ENCODE data around the gene PKD2.
A peak's percentile ranks its signal among the peaks of the same experiment; 100 is the strongest.

PKD2 gene

DNA sequence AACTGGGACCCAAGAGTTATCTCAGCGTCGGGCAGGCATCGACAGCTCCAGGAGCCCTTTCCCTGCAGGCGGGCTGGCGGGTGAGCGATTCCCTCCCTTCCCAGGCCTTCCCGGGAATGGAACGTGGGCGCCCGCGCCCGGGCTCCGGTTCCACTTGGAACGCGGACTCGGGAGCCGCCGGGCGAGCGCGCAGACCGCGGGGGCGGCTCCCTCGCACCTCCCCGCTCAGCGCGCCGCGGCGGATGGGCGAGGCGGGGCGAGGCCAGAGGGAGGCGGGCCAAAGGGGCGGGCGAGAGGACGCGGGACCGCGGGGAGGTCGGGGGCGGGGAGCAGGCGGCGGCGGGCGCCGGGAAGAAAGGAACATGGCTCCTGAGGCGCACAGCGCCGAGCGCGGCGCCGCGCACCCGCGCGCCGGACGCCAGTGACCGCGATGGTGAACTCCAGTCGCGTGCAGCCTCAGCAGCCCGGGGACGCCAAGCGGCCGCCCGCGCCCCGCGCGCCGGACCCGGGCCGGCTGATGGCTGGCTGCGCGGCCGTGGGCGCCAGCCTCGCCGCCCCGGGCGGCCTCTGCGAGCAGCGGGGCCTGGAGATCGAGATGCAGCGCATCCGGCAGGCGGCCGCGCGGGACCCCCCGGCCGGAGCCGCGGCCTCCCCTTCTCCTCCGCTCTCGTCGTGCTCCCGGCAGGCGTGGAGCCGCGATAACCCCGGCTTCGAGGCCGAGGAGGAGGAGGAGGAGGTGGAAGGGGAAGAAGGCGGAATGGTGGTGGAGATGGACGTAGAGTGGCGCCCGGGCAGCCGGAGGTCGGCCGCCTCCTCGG is at the start of gene PKD2:
TSS of gene PKD2 (plus strand) at position 332 of the 818 bp plus-strand sequence. CDS start at position 431, 99 bp downstream.
- peak; percentile 42 for DNase-seq (ENCODE audit: low spot score)

DNA sequence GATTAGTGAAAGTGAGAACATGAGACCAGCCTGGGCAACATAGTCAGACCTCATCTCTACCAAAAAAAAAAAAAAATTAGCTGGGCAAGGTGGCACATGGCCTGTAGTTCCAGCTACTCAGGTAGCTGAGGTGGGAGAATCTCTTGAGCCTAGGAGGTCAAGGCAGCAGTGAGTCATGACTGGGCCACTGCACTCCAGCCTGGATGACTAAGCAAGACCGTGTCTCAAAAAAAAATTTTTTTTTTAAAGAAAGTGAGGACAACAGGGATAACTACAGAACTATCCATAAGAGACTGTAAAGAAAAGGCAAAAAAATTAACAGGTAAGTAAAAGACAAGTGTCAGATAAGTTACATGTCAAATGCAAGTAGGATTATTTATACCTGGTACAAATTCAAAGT is 45.4 kb upstream of the PKD2 start:
- DNase-seq (ENCODE audit: low spot score), result no peak

GRCh38 chr4:87962398-87963146 is 44.9 kb upstream of the PKD2 start:
- no peak for DNase-seq (ENCODE audit: low spot score)

DNA sequence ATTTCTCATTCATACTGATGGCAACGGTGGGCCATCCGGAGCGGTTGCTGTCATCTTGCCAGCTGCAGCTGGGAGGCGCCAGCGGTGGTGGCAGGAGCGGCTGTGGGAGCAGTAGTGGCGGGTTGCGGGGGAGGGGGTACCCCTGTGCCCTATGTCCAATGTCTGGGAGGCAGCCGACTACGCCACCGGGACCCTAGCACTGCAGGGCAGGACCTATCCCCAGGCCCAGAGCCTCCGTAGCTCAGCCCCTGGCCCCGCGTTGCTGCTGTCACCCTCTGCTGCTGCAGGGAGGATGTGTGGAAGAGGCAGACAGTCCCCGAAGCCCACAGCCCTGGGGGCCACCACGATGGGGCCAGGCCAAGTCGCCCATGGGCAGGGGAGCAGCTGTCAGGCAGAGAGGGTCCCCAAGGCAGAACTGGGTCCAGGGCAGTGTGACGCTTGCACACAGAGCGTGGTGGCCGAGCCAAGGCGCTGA is 41.9 kb upstream of the PKD2 start:
- no peak for DNase-seq (ENCODE audit: low spot score)

DNA sequence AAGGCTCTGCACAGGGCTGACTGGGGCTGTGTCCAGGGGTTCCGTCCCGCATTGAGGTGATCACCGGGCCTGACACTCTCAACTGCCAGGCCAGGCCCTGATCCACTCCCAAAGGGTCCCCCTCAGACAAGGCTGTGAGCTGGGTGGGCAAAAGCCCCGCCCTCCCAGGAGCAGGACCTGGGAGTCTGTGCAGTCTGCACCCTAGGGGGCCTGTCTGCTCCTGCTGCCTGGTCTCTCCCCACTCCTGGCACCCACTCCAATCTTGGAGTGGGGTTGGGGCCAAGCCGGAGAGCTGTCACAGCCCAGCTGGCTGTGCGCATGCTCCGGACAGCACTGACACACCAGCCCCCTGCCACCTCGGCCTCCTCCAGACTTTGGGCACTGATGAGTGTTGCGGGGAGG is 41.3 kb upstream of the PKD2 start:
- DNase-seq (ENCODE audit: low spot score), result no peak

GRCh38 chr4:87967193-87967592 is 40.2 kb upstream of the PKD2 start:
- DNase-seq (ENCODE audit: low spot score), result no peak

- no peak for DNase-seq (ENCODE audit: low spot score)
These were observed 37.3 kb upstream of the PKD2 start for GRCh38 chr4:87970121-87970520.

- no peak for DNase-seq (ENCODE audit: low spot score)
These were observed 35.6 kb upstream of the PKD2 start for GRCh38 chr4:87971866-87972265.

- DNase-seq (ENCODE audit: low spot score), result peak; percentile 77
These were observed 33.9 kb upstream of the PKD2 start for GRCh38 chr4:87973283-87974169.

DNA sequence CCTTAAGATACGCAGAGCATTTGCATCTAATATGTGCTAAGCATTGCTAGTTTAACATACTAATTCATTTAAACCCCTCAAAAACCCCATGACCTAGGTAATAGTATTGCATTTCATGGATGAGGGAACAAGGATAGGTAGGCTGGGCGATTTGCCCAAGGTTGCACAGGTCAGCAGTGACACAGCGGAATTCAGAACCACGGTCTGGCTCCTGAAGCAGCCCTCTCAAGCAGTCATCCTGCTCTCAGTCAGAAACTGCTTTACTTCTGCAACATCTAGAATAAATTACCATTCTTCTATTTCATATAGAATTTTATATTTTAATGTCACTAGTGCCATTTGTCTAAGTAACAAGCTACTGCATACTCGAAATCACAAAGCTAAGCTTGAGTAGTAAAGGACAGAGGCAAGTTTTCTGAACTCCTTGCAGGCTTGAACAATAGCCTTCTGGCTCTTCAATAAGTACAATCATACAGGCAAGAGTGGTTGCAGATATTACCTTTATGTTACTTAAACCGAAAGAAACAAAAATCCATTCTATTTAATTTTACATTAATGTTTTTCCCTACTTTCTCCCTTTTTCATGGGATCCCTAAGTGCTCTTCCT is 32.5 kb upstream of the PKD2 start:
- no peak for DNase-seq (ENCODE audit: low spot score)

DNA sequence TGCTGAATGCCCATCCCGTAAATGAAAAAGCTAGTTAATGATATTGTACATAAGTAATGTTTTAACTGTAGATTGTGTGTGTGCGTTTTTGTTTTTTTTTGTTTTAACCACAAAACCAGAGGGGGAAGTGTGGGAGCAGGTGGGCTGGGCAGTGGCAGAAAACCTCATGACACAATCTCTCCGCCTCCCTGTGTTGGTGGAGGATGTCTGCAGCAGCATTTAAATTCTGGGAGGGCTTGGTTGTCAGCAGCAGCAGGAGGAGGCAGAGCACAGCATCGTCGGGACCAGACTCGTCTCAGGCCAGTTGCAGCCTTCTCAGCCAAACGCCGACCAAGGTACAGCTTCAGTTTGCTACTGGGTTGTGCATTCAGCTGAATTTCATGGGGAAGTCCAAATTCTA is 32.0 kb upstream of the PKD2 start, which contains the start of gene SPP1:
TSS of gene SPP1 (plus strand) at position 249 of the 400 bp plus-strand sequence. CDS start 1,182 bp downstream, outside the sequence.
- DNase-seq (ENCODE audit: low spot score), result no peak

DNA sequence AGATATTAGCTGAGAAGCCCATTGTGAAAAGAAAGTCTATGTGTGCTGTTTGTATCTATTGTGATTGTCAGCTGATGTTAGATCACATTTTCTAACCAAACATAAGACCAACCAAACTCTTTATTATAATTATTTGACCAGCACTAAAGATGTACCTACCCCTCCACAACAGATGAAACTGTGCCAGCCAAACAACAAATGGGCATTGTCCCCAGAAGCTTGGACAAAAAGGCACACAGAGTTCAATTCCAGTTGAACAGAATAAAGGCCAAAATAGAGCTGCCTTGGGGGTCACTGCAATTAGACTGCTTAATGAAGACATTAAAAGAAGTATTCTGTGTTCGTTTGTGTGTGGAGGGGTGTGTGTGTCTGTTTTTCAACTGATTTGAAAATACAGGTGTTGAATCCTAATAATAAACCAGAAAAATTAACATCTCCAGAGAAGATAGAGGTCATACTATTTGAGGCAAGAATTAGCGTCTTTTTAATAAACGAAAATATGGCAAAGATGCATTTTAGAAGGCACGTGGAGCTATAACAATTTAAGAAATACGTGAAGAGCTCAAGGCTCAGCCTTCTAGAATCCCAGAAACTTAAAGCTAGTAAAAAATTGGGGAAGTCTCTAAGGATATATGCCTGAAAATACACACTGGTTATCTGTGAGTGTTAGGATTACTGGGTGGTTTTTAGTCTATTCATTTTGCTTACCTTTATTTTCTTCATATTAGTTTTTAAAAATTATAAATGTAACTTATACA is 29.7 kb upstream of the PKD2 start:
- no peak for DNase-seq (ENCODE audit: low spot score)

DNA sequence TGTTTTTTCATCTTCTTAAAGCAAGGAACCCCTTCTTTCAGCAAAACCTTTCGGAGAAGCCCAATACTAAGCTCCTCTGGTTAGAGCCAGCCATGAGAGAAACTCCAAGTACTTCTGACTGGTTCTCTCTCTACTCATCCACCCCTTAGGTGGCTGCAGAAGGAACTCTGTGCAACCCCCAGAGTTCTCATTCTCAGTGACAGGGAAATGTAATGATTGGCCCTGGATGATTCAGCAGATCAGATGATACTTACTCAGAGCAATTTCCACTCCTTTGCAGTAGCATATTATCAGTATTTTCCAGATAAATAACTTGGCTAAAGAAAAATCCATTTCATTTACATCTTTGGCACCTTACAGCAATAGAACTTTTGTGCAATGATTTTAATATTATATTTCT is 28.8 kb upstream of the PKD2 start:
- DNase-seq (ENCODE audit: low spot score), result no peak

DNA sequence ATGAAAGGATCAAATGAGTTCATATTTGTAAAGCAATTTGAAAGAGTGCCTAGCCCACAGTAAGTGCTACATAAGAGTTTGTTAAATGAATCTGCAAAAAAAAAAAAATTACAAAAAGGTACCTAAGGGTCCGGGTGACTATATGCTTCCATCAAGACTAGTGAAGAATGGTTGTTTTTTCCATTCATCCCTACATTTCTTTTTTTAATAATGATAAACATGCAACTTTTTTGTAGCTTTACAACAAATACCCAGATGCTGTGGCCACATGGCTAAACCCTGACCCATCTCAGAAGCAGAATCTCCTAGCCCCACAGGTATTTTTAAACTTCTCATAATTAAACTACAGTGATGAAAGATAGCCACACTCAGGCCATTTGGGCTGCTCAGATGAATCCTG is 27.6 kb upstream of the PKD2 start:
- DNase-seq (ENCODE audit: low spot score), result no peak

DNA sequence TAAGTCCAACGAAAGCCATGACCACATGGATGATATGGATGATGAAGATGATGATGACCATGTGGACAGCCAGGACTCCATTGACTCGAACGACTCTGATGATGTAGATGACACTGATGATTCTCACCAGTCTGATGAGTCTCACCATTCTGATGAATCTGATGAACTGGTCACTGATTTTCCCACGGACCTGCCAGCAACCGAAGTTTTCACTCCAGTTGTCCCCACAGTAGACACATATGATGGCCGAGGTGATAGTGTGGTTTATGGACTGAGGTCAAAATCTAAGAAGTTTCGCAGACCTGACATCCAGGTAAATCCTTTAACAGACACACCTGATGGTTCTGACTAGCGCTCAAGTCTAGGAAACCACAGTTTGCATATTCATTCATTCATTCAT is 25.9 kb upstream of the PKD2 start:
- no peak for DNase-seq (ENCODE audit: low spot score)

DNA sequence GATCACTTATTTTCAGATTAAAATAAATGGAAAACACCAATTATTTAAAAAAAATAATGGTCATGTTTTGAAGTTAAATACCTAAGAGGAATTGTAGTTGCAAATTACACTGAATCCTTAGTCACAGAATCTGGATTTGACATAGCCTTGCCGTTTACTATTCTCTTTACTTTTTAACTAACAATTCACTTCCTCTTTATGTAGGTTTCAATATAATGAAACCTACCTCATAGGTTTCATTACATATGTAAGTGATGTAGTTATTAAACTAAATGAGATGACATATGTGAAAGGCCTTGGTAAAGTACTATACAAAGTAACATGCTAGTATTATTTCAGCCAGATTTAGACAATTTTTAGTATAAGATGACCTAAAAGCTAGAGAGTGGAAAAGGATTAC is 25.4 kb upstream of the PKD2 start:
- no peak for DNase-seq (ENCODE audit: low spot score)

DNA sequence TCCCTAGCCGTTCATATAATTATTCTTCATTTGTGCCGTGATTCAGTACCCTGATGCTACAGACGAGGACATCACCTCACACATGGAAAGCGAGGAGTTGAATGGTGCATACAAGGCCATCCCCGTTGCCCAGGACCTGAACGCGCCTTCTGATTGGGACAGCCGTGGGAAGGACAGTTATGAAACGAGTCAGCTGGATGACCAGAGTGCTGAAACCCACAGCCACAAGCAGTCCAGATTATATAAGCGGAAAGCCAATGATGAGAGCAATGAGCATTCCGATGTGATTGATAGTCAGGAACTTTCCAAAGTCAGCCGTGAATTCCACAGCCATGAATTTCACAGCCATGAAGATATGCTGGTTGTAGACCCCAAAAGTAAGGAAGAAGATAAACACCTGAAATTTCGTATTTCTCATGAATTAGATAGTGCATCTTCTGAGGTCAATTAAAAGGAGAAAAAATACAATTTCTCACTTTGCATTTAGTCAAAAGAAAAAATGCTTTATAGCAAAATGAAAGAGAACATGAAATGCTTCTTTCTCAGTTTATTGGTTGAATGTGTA is 24.9 kb upstream of the PKD2 start:
- no peak for DNase-seq (ENCODE audit: low spot score)

- DNase-seq (ENCODE audit: low spot score), result no peak
These were observed 23.4 kb upstream of the PKD2 start for GRCh38 chr4:87983996-87984395.

- DNase-seq (ENCODE audit: low spot score), result peak; percentile 47
These were observed 22.1 kb upstream of the PKD2 start for GRCh38 chr4:87985097-87985886.

DNA sequence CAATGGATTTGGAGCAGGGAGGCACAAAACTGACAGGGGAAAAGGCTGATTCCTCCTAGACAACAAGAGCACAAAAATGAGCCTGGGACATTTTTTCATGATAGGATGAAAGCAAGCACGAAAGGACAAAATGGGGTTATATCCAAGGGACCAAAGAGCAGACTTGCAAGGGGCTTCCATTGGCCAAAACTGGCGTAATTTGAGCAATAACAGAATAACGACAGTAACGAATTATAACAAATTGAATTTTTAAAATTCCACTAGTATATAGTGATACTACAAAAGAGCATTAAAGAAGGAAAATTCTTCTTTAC is 21.6 kb upstream of the PKD2 start:
- DNase-seq (ENCODE audit: low spot score), result no peak
